Neural progenitor cell (in vitro differentiated cells): ENCODE results near the gene TTC19. TPM values are rescaled to one million over a fixed set of nuclear protein-coding genes. Genes with fewer than 3 reads are reported as not detected.

ENCODE experiments used
- DNase-seq: peaks from one replicate; pipeline ENCODE4 v3.0.0-alpha.2; 2016; ENCODE audit warnings: low spot score
- H2AFZ ChIP-seq: fragments of 200-600 bp; sonication (generic); replicated peaks from 2 replicates; pipeline ENCODE4 v1.6.1; 2016; ENCODE audit warnings: antibody characterized with exemption
- H3F3A ChIP-seq: fragments of 200-600 bp; sonication (generic); 2 replicates; pipeline ENCODE4 v1.6.1; 2016; ENCODE audit warnings: antibody characterized with exemption, low read depth
- H3K27ac ChIP-seq: fragments of 200-600 bp; sonication (generic); 2 replicates; pipeline ENCODE4 v1.5.1; 2016; ENCODE audit warnings: mild to moderate bottlenecking
- H3K27me3 ChIP-seq: fragments of 200-600 bp; sonication (generic); 2 replicates; pipeline ENCODE4 v1.6.1; 2016; ENCODE audit warnings: mild to moderate bottlenecking, moderate library complexity
- H3K36me3 ChIP-seq: fragments of 200-600 bp; sonication (generic); 2 replicates; pipeline ENCODE4 v1.5.1; 2016
- H3K4me1 ChIP-seq: fragments of 200-600 bp; sonication (generic); 2 replicates; pipeline ENCODE4 v1.6.1; 2016; ENCODE audit warnings: mixed run types
- H3K4me2 ChIP-seq: fragments of 200-600 bp; sonication (generic); 2 replicates; pipeline ENCODE4 v1.6.1; 2016
- H3K4me3 ChIP-seq: fragments of 200-600 bp; sonication (generic); 2 replicates; pipeline ENCODE4 v1.5.1; 2016
- H3K79me2 ChIP-seq: fragments of 200-600 bp; sonication (generic); 2 replicates; pipeline ENCODE4 v1.6.1; 2016; ENCODE audit warnings: low read depth
- H3K9ac ChIP-seq: fragments of 200-600 bp; sonication (generic); 2 replicates; pipeline ENCODE4 v1.6.1; 2016
- H3K9me3 ChIP-seq: fragments of 200-600 bp; sonication (generic); 2 replicates; pipeline ENCODE4 v1.5.1; 2016; ENCODE audit warnings: low read depth
- H4K20me1 ChIP-seq: fragments of 200-600 bp; sonication (generic); 2 replicates; pipeline ENCODE4 v1.6.1; 2016; ENCODE audit warnings: low read depth
- H3K27ac Mint-ChIP-seq: 3 replicates; pipeline ENCODE4 v1.8.0; 2021; ENCODE audit warnings: mixed read lengths
- H3K27me3 Mint-ChIP-seq: 2 replicates; pipeline ENCODE4 v1.8.0; 2022; ENCODE audit warnings: low read depth, mild to moderate bottlenecking, inconsistent platforms, moderate library complexity, mixed read lengths; ENCODE audit not compliant: insufficient read depth
- H3K36me3 Mint-ChIP-seq: 3 replicates; pipeline ENCODE4 v1.8.0; 2021; ENCODE audit warnings: mixed read lengths
- H3K4me1 Mint-ChIP-seq: 3 replicates; pipeline ENCODE4 v1.8.0; 2021; ENCODE audit warnings: mixed read lengths
- H3K4me3 Mint-ChIP-seq: 3 replicates; pipeline ENCODE4 v1.8.0; 2021; ENCODE audit warnings: mild to moderate bottlenecking, moderate library complexity, mixed read lengths
- H3K9me3 Mint-ChIP-seq: 3 replicates; pipeline ENCODE4 v1.8.0; 2020; ENCODE audit warnings: mixed read lengths
- EZH2 ChIP-seq: fragments of 200-600 bp; sonication (generic); IDR thresholded peaks from 2 replicates; pipeline ENCODE4 v1.6.1; 2017; ENCODE audit warnings: antibody characterized with exemption, mild to moderate bottlenecking, moderate library complexity
- EZH2phosphoT487 ChIP-seq: fragments of 200-600 bp; sonication (generic); IDR thresholded peaks from 2 replicates; pipeline ENCODE4 v1.6.1; 2017; ENCODE audit warnings: antibody characterized with exemption
- total RNA-seq: library from RNA; depleted of rRNA; stranded (reverse); fragments of >200 nt; gene quantifications from 2 replicates; pipeline ENCODE4 v1.2.3, GENCODE V29; 2015; ENCODE audit warnings: low replicate concordance
- TF ChIP-seq, protein P1 (sequence below): fragments of 200-600 bp; sonication (generic); IDR thresholded peaks from 2 replicates; pipeline ENCODE4 v1.5.1; 2017; ENCODE audit warnings: antibody characterized with exemption, mild to moderate bottlenecking

TTC19 gene
- total RNA-seq, 1 donor from 2014 or later, result 52.9 TPM

DNA sequence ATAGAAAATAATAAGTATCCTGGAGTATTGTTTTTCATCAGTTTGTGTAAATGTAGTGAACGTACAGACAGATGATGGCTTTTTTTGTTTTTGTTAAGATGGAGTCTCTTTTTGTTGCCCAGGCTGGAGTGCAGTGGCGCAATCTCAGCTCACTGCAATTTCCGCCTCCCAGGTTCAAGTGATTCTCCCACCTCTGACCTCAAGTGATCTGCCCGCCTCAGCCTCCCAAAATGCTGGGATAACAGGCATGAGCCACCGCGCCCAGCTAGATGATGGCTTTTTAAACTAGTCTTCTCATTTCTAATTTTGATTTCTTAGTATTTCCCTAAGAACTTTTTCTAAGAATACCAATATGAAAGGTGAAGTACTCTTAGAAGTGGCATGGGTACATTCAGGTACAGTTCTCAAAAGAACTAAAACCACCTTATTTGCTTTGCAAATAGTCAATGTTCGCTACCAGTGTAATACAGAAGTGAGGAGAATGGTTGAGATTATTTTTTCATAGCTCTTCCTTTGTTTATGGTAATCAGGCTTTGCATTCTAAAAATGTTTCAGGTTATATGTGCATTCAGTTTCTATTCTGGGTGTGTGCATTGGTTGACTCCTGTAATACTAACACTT, 34.2 kb downstream of the TTC19 start:
- Mint-ChIP-seq H3K4me1 (peaks cover 20% of the 10 kb centered on the region), H3K27ac (no peak overlapping the region), H3K9me3 (no peaks in the 10 kb centered on the region), H3K27me3 (peaks cover 3% of the 10 kb centered on the region), H3K4me3 (no peak overlapping the region), H3K36me3 (peaks cover 54% of the 10 kb centered on the region)
- H3K9ac ChIP-seq, result no peak overlapping the region
- H3K79me2 ChIP-seq, result no peaks in the 10 kb centered on the region
- no peak overlapping the region for H3K4me3 ChIP-seq
- TF ChIP-seq EZH2, result no peak
- TF ChIP-seq, protein P1, sequence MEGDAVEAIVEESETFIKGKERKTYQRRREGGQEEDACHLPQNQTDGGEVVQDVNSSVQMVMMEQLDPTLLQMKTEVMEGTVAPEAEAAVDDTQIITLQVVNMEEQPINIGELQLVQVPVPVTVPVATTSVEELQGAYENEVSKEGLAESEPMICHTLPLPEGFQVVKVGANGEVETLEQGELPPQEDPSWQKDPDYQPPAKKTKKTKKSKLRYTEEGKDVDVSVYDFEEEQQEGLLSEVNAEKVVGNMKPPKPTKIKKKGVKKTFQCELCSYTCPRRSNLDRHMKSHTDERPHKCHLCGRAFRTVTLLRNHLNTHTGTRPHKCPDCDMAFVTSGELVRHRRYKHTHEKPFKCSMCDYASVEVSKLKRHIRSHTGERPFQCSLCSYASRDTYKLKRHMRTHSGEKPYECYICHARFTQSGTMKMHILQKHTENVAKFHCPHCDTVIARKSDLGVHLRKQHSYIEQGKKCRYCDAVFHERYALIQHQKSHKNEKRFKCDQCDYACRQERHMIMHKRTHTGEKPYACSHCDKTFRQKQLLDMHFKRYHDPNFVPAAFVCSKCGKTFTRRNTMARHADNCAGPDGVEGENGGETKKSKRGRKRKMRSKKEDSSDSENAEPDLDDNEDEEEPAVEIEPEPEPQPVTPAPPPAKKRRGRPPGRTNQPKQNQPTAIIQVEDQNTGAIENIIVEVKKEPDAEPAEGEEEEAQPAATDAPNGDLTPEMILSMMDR, result no peak
- no peak for TF ChIP-seq EZH2phosphoT487
- H3F3A ChIP-seq, result no peaks in the 10 kb centered on the region
- no peaks in the 10 kb centered on the region for H3K27me3 ChIP-seq
- no peak overlapping the region for H3K27ac ChIP-seq
- no peaks in the 10 kb centered on the region for H4K20me1 ChIP-seq
- peaks cover 5% of the 10 kb centered on the region for H3K36me3 ChIP-seq
- H3K9me3 ChIP-seq, result no peaks in the 10 kb centered on the region
- H3K4me2 ChIP-seq, result no peak overlapping the region
- H2AFZ ChIP-seq, result no peak overlapping the region
- no peak for DNase-seq
- no peaks in the 10 kb centered on the region for H3K4me1 ChIP-seq

GRCh38 chr17:16036261-16036660, 36.6 kb downstream of the TTC19 start:
- Histone ChIP-seq H3K9ac (no peak overlapping the region), H4K20me1 (no peaks in the 10 kb centered on the region), H3K27me3 (no peaks in the 10 kb centered on the region), H3K79me2 (no peaks in the 10 kb centered on the region), H3K9me3 (no peaks in the 10 kb centered on the region), H3K36me3 (peaks cover 3% of the 10 kb centered on the region), H3K27ac (no peak overlapping the region), H3K4me2 (no peak overlapping the region), H3K4me3 (no peak overlapping the region), H3K4me1 (no peaks in the 10 kb centered on the region), H2AFZ (no peak overlapping the region), H3F3A (no peaks in the 10 kb centered on the region)
- H3K4me1 Mint-ChIP-seq, result peaks cover 20% of the 10 kb centered on the region
- H3K27me3 Mint-ChIP-seq, result peaks cover 3% of the 10 kb centered on the region
- H3K27ac Mint-ChIP-seq, result no peak overlapping the region
- H3K36me3 Mint-ChIP-seq, result peaks cover 56% of the 10 kb centered on the region
- DNase-seq, result no peak
- H3K4me3 Mint-ChIP-seq, result no peak overlapping the region
- no peaks in the 10 kb centered on the region for H3K9me3 Mint-ChIP-seq
- TF ChIP-seq EZH2 (no peak), EZH2phosphoT487 (no peak)
- TF ChIP-seq, protein P1, result no peak

- H3K27ac ChIP-seq, result no peak overlapping the region
These were observed 38.0 kb downstream of the TTC19 start for GRCh38 chr17:16037636-16038035.

More at GRCh38 chr17:16037636-16038035, 38.0 kb downstream of the TTC19 start:
- DNase-seq, result no peak
- Mint-ChIP-seq H3K27me3 (peaks cover 3% of the 10 kb centered on the region), H3K9me3 (no peaks in the 10 kb centered on the region), H3K4me3 (no peak overlapping the region), H3K27ac (peak overlapping the region; percentile 68), H3K4me1 (peaks cover 20% of the 10 kb centered on the region), H3K36me3 (peaks cover 57% of the 10 kb centered on the region)
- no peaks in the 10 kb centered on the region for H3K36me3 ChIP-seq
- H3K4me3 ChIP-seq, result no peak overlapping the region
- no peaks in the 10 kb centered on the region for H3K9me3 ChIP-seq
- H3K27me3 ChIP-seq, result no peaks in the 10 kb centered on the region
- TF ChIP-seq EZH2phosphoT487 (no peak), EZH2 (no peak)
- TF ChIP-seq, protein P1, result no peak
- H4K20me1 ChIP-seq, result no peaks in the 10 kb centered on the region
- no peak overlapping the region for H3K9ac ChIP-seq
- no peaks in the 10 kb centered on the region for H3F3A ChIP-seq
- H2AFZ ChIP-seq, result no peak overlapping the region
- no peak overlapping the region for H3K4me2 ChIP-seq
- H3K79me2 ChIP-seq, result no peaks in the 10 kb centered on the region
- no peaks in the 10 kb centered on the region for H3K4me1 ChIP-seq
